Skeletal muscle tissue (tissue), 4 donors: ENCODE measurements around the gene PTPRT. TPM values are rescaled to one million over a fixed set of nuclear protein-coding genes. Genes with fewer than 3 reads are reported as not detected.

Source experiments
- H3K27ac ChIP-seq: one replicate; pipeline ENCODE4 v1.7.0; 2013; ENCODE audit warnings: mild to moderate bottlenecking, low read depth, low read length, inconsistent platforms
- H3K27me3 ChIP-seq, 3 donors: one replicate each; pipeline ENCODE4 v1.7.0; 2013; ENCODE audit warnings: low read length in 3 of 3; ENCODE audit not compliant: control insufficient read depth in 3 of 3, insufficient read depth in 3 of 3
- H3K36me3 ChIP-seq, 3 donors: one replicate each; pipeline ENCODE4 v1.7.0; 2013; ENCODE audit warnings: low read length in 3 of 3; ENCODE audit not compliant: control insufficient read depth in 3 of 3, insufficient read depth in 3 of 3
- H3K4me1 ChIP-seq, 3 donors: one replicate each; pipeline ENCODE4 v1.7.0; 2013; ENCODE audit warnings: low read length in 3 of 3, mild to moderate bottlenecking in 3 of 3; ENCODE audit not compliant: control insufficient read depth in 3 of 3, insufficient read depth in 3 of 3
- H3K4me3 ChIP-seq, 3 donors: one replicate each; pipeline ENCODE4 v1.7.0; 2013; ENCODE audit warnings: low read length in 3 of 3
- H3K9ac ChIP-seq, 3 donors: one replicate each; pipeline ENCODE4 v1.7.0; 2013; ENCODE audit warnings: low read length in 3 of 3, mild to moderate bottlenecking in 3 of 3, moderate library complexity in 2 of 3, low read depth in 1 of 3
- H3K9me3 ChIP-seq, 3 donors: one replicate each; pipeline ENCODE4 v1.7.0; 2013; ENCODE audit warnings: low read length in 3 of 3; ENCODE audit not compliant: control insufficient read depth in 3 of 3
- total RNA-seq: library from RNA; depleted of rRNA; stranded (reverse); fragments of >200 nt; gene quantifications from one replicate; pipeline ENCODE4 v1.2.3, GENCODE V29; 2014
- donor health status: Osteomylitis.

PTPRT gene
- total RNA-seq, 1 donor from 2014 or later, result 1.0 TPM

DNA sequence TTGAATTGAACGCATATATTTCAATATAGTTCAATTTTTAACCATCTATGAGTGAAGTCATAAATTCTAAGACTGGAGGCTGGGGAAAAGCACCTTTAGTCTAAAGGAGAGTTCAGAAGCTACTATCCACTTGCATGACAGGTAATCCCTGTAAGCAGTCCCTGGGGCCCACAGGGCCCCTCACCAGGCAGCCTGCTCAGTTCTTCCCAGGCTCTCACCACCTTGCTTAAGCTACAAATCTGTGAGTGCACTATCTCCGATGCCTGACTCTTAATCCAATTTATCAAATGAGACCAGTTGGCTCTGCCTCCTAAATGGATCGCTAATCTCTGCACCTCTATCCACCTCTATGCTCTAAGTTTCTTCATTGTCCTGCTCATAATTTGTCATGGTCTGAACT is 413.8 kb downstream of the PTPRT start:
- no peaks in the 10 kb centered on the region for H3K9me3 ChIP-seq
- H3K4me1 ChIP-seq, result no peaks in the 10 kb centered on the region
- no peak overlapping the region for H3K4me3 ChIP-seq
- no peak overlapping the region for H3K27ac ChIP-seq
- no peak overlapping the region for H3K9ac ChIP-seq
- no peaks in the 10 kb centered on the region for H3K36me3 ChIP-seq
- H3K27me3 ChIP-seq, result no peaks in the 10 kb centered on the region

GRCh38 chr20:42775037-42775436 is 414.7 kb downstream of the PTPRT start:
- Histone ChIP-seq H3K9ac (no peak overlapping the region), H3K4me3 (no peak overlapping the region), H3K36me3 (no peaks in the 10 kb centered on the region), H3K9me3 (no peaks in the 10 kb centered on the region), H3K27me3 (no peaks in the 10 kb centered on the region), H3K27ac (no peak overlapping the region), H3K4me1 (no peaks in the 10 kb centered on the region)

DNA sequence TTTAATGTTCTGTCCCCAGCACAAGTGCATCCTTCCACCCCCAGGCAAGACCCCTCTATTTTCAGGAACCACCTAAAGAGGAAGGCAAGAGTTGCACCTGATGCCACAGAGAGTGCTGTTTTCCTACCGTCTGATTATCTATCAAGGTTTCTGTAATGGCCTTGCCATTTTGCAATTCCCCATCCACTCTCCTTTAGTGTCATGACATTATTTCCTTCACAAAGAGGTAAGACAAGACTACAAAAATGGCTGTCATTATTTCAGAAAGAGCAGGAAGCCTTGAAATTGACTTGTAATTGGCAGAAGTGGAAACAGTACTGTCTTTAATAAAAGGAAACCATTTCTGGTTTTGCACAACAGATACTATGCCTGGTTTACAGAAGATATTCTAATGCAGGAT is 426.7 kb downstream of the PTPRT start:
- Histone ChIP-seq H3K4me3 (no peak overlapping the region), H3K4me1 (no peaks in the 10 kb centered on the region), H3K27ac (no peak overlapping the region), H3K9me3 (peaks cover 0 to 3% (median 0%) of the 10 kb centered on the region in 3 donors), H3K36me3 (no peaks in the 10 kb centered on the region), H3K9ac (no peak overlapping the region), H3K27me3 (no peaks in the 10 kb centered on the region)

GRCh38 chr20:42756991-42757390 is 432.7 kb downstream of the PTPRT start:
- Histone ChIP-seq H3K27ac (no peak overlapping the region), H3K9ac (no peak overlapping the region), H3K4me3 (no peak overlapping the region), H3K27me3 (no peaks in the 10 kb centered on the region), H3K36me3 (no peaks in the 10 kb centered on the region), H3K9me3 (no peaks in the 10 kb centered on the region), H3K4me1 (no peaks in the 10 kb centered on the region)

GRCh38 chr20:42754706-42755105 is 435.0 kb downstream of the PTPRT start:
- H3K4me1 ChIP-seq, result no peaks in the 10 kb centered on the region
- no peak overlapping the region for H3K27ac ChIP-seq
- no peaks in the 10 kb centered on the region for H3K36me3 ChIP-seq
- no peak overlapping the region for H3K9ac ChIP-seq
- H3K27me3 ChIP-seq, result no peaks in the 10 kb centered on the region
- H3K9me3 ChIP-seq, result no peaks in the 10 kb centered on the region
- H3K4me3 ChIP-seq, result no peak overlapping the region

DNA sequence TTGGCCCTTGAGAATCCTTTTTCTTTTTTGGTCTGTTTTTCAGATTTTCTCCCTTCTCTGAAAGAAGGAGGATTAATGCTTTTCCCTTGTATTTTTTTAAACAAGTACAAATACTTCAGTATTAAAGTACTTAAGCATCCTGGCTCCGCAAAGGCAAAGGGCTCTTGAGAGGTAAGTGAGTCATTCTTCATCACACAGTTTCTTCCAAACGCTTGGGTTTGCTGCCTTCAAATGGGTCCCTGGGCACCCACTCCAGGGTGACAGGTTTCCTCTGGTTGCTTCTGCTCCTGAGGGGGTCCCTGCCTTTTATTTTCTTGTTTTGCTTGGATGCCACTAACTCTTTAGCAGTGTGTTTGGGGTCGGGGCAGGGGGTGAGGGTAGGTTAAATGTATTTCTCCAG is 437.1 kb downstream of the PTPRT start:
- Histone ChIP-seq H3K27ac (no peak overlapping the region), H3K4me3 (no peak overlapping the region), H3K9me3 (no peaks in the 10 kb centered on the region), H3K36me3 (no peaks in the 10 kb centered on the region), H3K9ac (no peak overlapping the region), H3K27me3 (no peaks in the 10 kb centered on the region), H3K4me1 (no peaks in the 10 kb centered on the region)

- no peak overlapping the region for H3K27ac ChIP-seq
- H3K27me3 ChIP-seq, result no peaks in the 10 kb centered on the region
- H3K4me1 ChIP-seq, result no peaks in the 10 kb centered on the region
- H3K4me3 ChIP-seq, result no peak overlapping the region
- no peaks in the 10 kb centered on the region for H3K9me3 ChIP-seq
- no peak overlapping the region for H3K9ac ChIP-seq
- no peaks in the 10 kb centered on the region for H3K36me3 ChIP-seq
These were observed 440.1 kb downstream of the PTPRT start for GRCh38 chr20:42749556-42749955.

- H3K9me3 ChIP-seq, result no peaks in the 10 kb centered on the region
- H3K36me3 ChIP-seq, result no peaks in the 10 kb centered on the region
- no peak overlapping the region for H3K27ac ChIP-seq
- H3K4me1 ChIP-seq, result no peaks in the 10 kb centered on the region
- no peaks in the 10 kb centered on the region for H3K27me3 ChIP-seq
- no peak overlapping the region for H3K4me3 ChIP-seq
- no peak overlapping the region for H3K9ac ChIP-seq
These were observed 441.8 kb downstream of the PTPRT start for GRCh38 chr20:42747765-42748411.

- no peak overlapping the region for H3K9ac ChIP-seq
- H3K4me3 ChIP-seq, result no peak overlapping the region
- H3K4me1 ChIP-seq, result no peaks in the 10 kb centered on the region
- no peak overlapping the region for H3K27ac ChIP-seq
- no peaks in the 10 kb centered on the region for H3K27me3 ChIP-seq
- H3K9me3 ChIP-seq, result no peaks in the 10 kb centered on the region
- no peaks in the 10 kb centered on the region for H3K36me3 ChIP-seq
These were observed 444.8 kb downstream of the PTPRT start for GRCh38 chr20:42744756-42745465.

GRCh38 chr20:42742926-42743325 is 446.8 kb downstream of the PTPRT start:
- no peak overlapping the region for H3K4me3 ChIP-seq

More at GRCh38 chr20:42742926-42743325, 446.8 kb downstream of the PTPRT start:
- Histone ChIP-seq H3K9me3 (no peaks in the 10 kb centered on the region), H3K36me3 (no peaks in the 10 kb centered on the region), H3K9ac (no peak overlapping the region), H3K4me1 (no peaks in the 10 kb centered on the region), H3K27ac (no peak overlapping the region), H3K27me3 (no peaks in the 10 kb centered on the region)
